Activated T-cell treated with anti-CD3 and anti-CD28 coated beads for 48 hours (primary cell): ENCODE data around the gene PAK3.

Experiments
- DNase-seq: peaks from one replicate; pipeline ENCODE4 v3.0.0-alpha.2; 2020; ENCODE audit warnings: low read depth

The PAK3 gene

DNA sequence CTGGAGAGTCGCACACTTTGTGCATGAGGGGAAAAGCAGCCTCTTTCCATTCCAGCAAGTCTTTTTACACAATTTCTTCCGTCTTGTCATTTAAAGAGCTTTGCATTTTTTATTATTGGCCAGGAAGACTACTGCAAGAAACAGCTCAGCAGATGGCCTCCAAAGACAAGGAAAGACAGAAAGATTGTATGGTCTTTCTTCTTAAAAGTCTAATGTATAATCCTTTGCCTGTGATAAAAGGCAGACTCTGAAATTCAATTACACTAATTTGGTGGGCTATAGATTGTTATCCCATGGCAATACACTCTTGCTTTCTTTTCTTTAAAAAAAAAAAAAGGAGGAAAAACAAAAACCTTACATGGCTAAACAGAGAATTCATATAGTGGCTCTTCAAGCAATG, 168.4 kb downstream of the PAK3 start:
- DNase-seq, result no peak

- no peak for DNase-seq
Observed at GRCh38 chrX:111265486-111265885, 169.5 kb downstream of the PAK3 start.

GRCh38 chrX:111268506-111268905, 172.5 kb downstream of the PAK3 start:
- no peak for DNase-seq

GRCh38 chrX:111270339-111270738, 174.3 kb downstream of the PAK3 start, which contains the start of gene CAPN6:
TSS of gene CAPN6 (minus strand) at chrX:111270483. CDS start at chrX:111263936, 6,547 bp downstream.
- DNase-seq, result no peak
